ENCODE data around the gene TMTC3.

- TF ChIP-seq CTCF (conservative IDR thresholded peaks at IDR 0.05): peak; percentile 73
- no peak for TF ChIP-seq ZFX (IDR thresholded peaks at IDR 0.05)
These were observed 30.9 kb upstream of the TMTC3 start for GRCh38 chr12:88111074-88111652.

All from C4-2B (cell line).